K562 (cell line): ENCODE measurements around the gene NTM.

Experiments used
- EZH2 ChIP-seq: IDR thresholded peaks from 2 replicates; pipeline ENCODE4 v1.6.1; 2012; ENCODE audit warnings: low read depth, mild to moderate bottlenecking, inconsistent platforms, low read length, borderline replicate concordance
- SNIP1 ChIP-seq: fragments of 450-650 bp; IDR thresholded peaks from 2 replicates; pipeline ENCODE4 v1.7.1; 2017; ENCODE audit warnings: low read depth, mild to moderate bottlenecking
- ZNF124 ChIP-seq: sonication (generic); formaldehyde crosslinking; IDR thresholded peaks from 2 replicates; pipeline ENCODE4 v1.8.1; 2022; ENCODE audit warnings: missing genetic modification reagents
- ZNF57 ChIP-seq: fragments of 450-650 bp; formaldehyde crosslinking; IDR thresholded peaks from 2 replicates; pipeline ENCODE4 v1.4.0; 2020; ENCODE audit warnings: mild to moderate bottlenecking, moderate library complexity
- TF ChIP-seq, protein P1 (sequence below): fragments of 200-600 bp; sonication (generic); IDR thresholded peaks from one replicate; pipeline ENCODE4 v1.6.1; 2012; ENCODE audit warnings: mild to moderate bottlenecking, low read depth, low read length, inconsistent platforms

DNA sequence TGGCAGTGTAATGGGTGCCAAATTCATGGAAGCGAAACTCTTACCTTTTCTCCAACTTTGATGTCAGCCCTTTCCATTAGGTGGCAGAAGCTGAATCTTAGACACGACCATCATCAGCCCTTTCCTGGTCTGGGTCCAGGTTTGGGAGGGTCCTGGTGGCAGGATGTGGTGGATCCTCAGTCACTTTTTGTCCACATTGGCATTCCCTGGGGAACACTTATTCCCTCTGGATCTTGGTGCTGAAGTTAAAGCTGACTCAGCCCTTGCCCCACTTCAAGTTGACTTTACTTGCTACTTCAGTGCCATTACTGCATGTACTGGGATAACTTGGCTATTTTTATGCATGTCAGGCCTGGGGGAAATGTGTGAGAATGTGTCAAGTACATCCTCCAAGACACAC lies 16.6 kb upstream of the NTM start:
- TF ChIP-seq EZH2 (no peak), ZNF124 (no peak), SNIP1 (no peak), ZNF57 (CRISPR knock-in tag) (no peak)
- TF ChIP-seq, protein P1, sequence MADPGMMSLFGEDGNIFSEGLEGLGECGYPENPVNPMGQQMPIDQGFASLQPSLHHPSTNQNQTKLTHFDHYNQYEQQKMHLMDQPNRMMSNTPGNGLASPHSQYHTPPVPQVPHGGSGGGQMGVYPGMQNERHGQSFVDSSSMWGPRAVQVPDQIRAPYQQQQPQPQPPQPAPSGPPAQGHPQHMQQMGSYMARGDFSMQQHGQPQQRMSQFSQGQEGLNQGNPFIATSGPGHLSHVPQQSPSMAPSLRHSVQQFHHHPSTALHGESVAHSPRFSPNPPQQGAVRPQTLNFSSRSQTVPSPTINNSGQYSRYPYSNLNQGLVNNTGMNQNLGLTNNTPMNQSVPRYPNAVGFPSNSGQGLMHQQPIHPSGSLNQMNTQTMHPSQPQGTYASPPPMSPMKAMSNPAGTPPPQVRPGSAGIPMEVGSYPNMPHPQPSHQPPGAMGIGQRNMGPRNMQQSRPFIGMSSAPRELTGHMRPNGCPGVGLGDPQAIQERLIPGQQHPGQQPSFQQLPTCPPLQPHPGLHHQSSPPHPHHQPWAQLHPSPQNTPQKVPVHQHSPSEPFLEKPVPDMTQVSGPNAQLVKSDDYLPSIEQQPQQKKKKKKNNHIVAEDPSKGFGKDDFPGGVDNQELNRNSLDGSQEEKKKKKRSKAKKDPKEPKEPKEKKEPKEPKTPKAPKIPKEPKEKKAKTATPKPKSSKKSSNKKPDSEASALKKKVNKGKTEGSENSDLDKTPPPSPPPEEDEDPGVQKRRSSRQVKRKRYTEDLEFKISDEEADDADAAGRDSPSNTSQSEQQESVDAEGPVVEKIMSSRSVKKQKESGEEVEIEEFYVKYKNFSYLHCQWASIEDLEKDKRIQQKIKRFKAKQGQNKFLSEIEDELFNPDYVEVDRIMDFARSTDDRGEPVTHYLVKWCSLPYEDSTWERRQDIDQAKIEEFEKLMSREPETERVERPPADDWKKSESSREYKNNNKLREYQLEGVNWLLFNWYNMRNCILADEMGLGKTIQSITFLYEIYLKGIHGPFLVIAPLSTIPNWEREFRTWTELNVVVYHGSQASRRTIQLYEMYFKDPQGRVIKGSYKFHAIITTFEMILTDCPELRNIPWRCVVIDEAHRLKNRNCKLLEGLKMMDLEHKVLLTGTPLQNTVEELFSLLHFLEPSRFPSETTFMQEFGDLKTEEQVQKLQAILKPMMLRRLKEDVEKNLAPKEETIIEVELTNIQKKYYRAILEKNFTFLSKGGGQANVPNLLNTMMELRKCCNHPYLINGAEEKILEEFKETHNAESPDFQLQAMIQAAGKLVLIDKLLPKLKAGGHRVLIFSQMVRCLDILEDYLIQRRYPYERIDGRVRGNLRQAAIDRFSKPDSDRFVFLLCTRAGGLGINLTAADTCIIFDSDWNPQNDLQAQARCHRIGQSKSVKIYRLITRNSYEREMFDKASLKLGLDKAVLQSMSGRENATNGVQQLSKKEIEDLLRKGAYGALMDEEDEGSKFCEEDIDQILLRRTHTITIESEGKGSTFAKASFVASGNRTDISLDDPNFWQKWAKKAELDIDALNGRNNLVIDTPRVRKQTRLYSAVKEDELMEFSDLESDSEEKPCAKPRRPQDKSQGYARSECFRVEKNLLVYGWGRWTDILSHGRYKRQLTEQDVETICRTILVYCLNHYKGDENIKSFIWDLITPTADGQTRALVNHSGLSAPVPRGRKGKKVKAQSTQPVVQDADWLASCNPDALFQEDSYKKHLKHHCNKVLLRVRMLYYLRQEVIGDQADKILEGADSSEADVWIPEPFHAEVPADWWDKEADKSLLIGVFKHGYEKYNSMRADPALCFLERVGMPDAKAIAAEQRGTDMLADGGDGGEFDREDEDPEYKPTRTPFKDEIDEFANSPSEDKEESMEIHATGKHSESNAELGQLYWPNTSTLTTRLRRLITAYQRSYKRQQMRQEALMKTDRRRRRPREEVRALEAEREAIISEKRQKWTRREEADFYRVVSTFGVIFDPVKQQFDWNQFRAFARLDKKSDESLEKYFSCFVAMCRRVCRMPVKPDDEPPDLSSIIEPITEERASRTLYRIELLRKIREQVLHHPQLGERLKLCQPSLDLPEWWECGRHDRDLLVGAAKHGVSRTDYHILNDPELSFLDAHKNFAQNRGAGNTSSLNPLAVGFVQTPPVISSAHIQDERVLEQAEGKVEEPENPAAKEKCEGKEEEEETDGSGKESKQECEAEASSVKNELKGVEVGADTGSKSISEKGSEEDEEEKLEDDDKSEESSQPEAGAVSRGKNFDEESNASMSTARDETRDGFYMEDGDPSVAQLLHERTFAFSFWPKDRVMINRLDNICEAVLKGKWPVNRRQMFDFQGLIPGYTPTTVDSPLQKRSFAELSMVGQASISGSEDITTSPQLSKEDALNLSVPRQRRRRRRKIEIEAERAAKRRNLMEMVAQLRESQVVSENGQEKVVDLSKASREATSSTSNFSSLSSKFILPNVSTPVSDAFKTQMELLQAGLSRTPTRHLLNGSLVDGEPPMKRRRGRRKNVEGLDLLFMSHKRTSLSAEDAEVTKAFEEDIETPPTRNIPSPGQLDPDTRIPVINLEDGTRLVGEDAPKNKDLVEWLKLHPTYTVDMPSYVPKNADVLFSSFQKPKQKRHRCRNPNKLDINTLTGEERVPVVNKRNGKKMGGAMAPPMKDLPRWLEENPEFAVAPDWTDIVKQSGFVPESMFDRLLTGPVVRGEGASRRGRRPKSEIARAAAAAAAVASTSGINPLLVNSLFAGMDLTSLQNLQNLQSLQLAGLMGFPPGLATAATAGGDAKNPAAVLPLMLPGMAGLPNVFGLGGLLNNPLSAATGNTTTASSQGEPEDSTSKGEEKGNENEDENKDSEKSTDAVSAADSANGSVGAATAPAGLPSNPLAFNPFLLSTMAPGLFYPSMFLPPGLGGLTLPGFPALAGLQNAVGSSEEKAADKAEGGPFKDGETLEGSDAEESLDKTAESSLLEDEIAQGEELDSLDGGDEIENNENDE, result no peak
